Panc1 (cell line): ENCODE data around the gene CHERP. TPM values are rescaled to one million over a fixed set of nuclear protein-coding genes. Genes with fewer than 3 reads are reported as not detected.

Experiments
- ATAC-seq: fragments of 200-7000 bp; cut with Tn5 transposase; 2 replicates; pipeline ENCODE4 v1.9.1; 2020; ENCODE audit warnings: mild to moderate bottlenecking, moderate library complexity
- BruUV-seq: library from RNA; stranded (reverse); fragments of 400-500 nt; replicated peaks from 2 replicates; lab custom pipeline; 2021; lab: Mats Ljungman, UMichigan
- CTCF ChIA-PET: fragments of 300-600 bp; sonication (Branson Sonifier 250); formaldehyde crosslinking; loops from one replicate; lab custom pipeline; 2022; ENCODE audit warnings: antibody characterized with exemption; lab: Charles Lee
- POLR2A ChIA-PET: fragments of 300-600 bp; sonication (Branson Sonifier 250); formaldehyde crosslinking; loops from one replicate; lab custom pipeline; 2022; ENCODE audit warnings: antibody characterized with exemption; lab: Charles Lee
- DNase-seq: peaks from one replicate; pipeline ENCODE4 v3.0.0-alpha.2; 2010; ENCODE audit warnings: low read depth, low spot score
- H3K27ac ChIP-seq: 2 replicates; pipeline ENCODE4 v1.5.1; 2011; ENCODE audit warnings: mild to moderate bottlenecking, low read length, inconsistent platforms
- H3K27me3 ChIP-seq: fragments of 200-500 bp; sonication (Bioruptor generic); 2 replicates; pipeline ENCODE4 v1.6.0; 2014; ENCODE audit warnings: low read length, inconsistent platforms; ENCODE audit not compliant: control insufficient read depth, insufficient read depth
- H3K36me3 ChIP-seq: fragments of 200-500 bp; sonication (Bioruptor generic); 2 replicates; pipeline ENCODE4 v1.5.1; 2014; ENCODE audit warnings: inconsistent platforms, mild to moderate bottlenecking, low read length, moderate library complexity; ENCODE audit not compliant: control insufficient read depth, insufficient read depth
- H3K4me1 ChIP-seq: 2 replicates; pipeline ENCODE4 v1.5.1; 2011; ENCODE audit warnings: inconsistent platforms, mild to moderate bottlenecking, low read length, moderate library complexity; ENCODE audit not compliant: control insufficient read depth, insufficient read depth
- H3K4me3 ChIP-seq, 2 experiments: 2 replicates each; pipeline ENCODE4 v1.5.1; 2011 to 2012; ENCODE audit warnings: low read depth in 2 of 2, low read length in 2 of 2, mild to moderate bottlenecking in 2 of 2, inconsistent platforms in 1 of 2, moderate library complexity in 1 of 2
- H3K9me3 ChIP-seq: fragments of 200-500 bp; sonication (Bioruptor generic); 2 replicates; pipeline ENCODE4 v1.5.1; 2014; ENCODE audit warnings: low read depth, mild to moderate bottlenecking, inconsistent platforms, low read length, moderate library complexity; ENCODE audit not compliant: control insufficient read depth, insufficient read depth
- CTCF ChIP-seq: fragments of 450-650 bp; IDR thresholded peaks from 2 replicates; pipeline ENCODE4 v1.5.1; 2017; ENCODE audit warnings: mild to moderate bottlenecking
- POLR2AphosphoS5 ChIP-seq: IDR thresholded peaks from 2 replicates; pipeline ENCODE4 v1.6.1; 2012; ENCODE audit warnings: mild to moderate bottlenecking, low read depth, low read length, moderate library complexity
- REST ChIP-seq, 2 experiments: IDR thresholded peaks; 2 replicates each; pipeline ENCODE4 v1.6.1; 2011 to 2012; ENCODE audit warnings: low read depth in 2 of 2, control low read depth in 1 of 2, low read length in 1 of 2, mild to moderate bottlenecking in 1 of 2, moderate library complexity in 1 of 2; ENCODE audit not compliant: insufficient read depth in 1 of 2
- SIN3A ChIP-seq: IDR thresholded peaks from 2 replicates; pipeline ENCODE4 v1.6.1; 2012; ENCODE audit warnings: low read depth, mild to moderate bottlenecking, low read length, moderate library complexity, borderline replicate concordance; ENCODE audit not compliant: insufficient read depth
- TCF7L2 ChIP-seq: IDR thresholded peaks from 2 replicates; pipeline ENCODE4 v1.6.1; 2011; ENCODE audit warnings: mild to moderate bottlenecking, low read depth, low read length, inconsistent platforms
- in situ Hi-C: cut with HindIII; loops from 2 replicates; pipeline ENCODE4 v1.10.0; 2016; ENCODE audit warnings: low sequenced_read_pairs, low pct_unique_long_range_greater_than_20kb
- intact Hi-C: fragments of 100-400 bp; cut with micrococcal nuclease; formaldehyde crosslinking; loops from one replicate; pipeline ENCODE4 v1.10.0; 2022; ENCODE audit not compliant: unreplicated experiment
- total RNA-seq: library from RNA; stranded (reverse); gene quantifications from one replicate; pipeline ENCODE4 v1.2.1, GENCODE V29; 2021; ENCODE audit not compliant: unreplicated experiment

Gene CHERP
- total RNA-seq, 1 experiment from 2014 or later = 48.3 TPM

- no peak overlapping the region for H3K4me3 ChIP-seq
- ChIA-PET POLR2A (no interaction called here), CTCF (no interaction called here)
- H3K4me1 ChIP-seq = peaks cover 54% of the 10 kb centered on the region
- no peaks in the 10 kb centered on the region for H3K9me3 ChIP-seq
- H3K36me3 ChIP-seq = no peaks in the 10 kb centered on the region
- no peak for DNase-seq
- intact Hi-C loops = no loop called here
- BruUV-seq = no TSS peak
- TF ChIP-seq TCF7L2 (no peak), POLR2AphosphoS5 (no peak), CTCF (no peak), REST (IDR thresholded peaks at IDR 0.05; ENCODE audit: insufficient read depth in 1 of 2, low read depth in 2 of 2, low read length in 1 of 2) (no peak), SIN3A (no peak)
- H3K27ac ChIP-seq = no peak overlapping the region
- in situ Hi-C loops = no loop called here
- H3K27me3 ChIP-seq = no peaks in the 10 kb centered on the region
- ATAC-seq = no peak
These were observed 46.8 kb upstream of the CHERP start for GRCh38 chr19:16588824-16589577.

- in situ Hi-C loops = no loop called here
- intact Hi-C loops = no loop called here
- ChIA-PET CTCF (no interaction called here), POLR2A (no interaction called here)
- no TSS peak for BruUV-seq
- Histone ChIP-seq H3K4me1 (peaks cover 61% of the 10 kb centered on the region), H3K27me3 (no peaks in the 10 kb centered on the region), H3K9me3 (no peaks in the 10 kb centered on the region), H3K4me3 (no peak overlapping the region), H3K36me3 (no peaks in the 10 kb centered on the region), H3K27ac (no peak overlapping the region)
- no peak for DNase-seq
- no peak for ATAC-seq
- TF ChIP-seq REST (IDR thresholded peaks at IDR 0.05; ENCODE audit: insufficient read depth in 1 of 2, low read depth in 2 of 2, low read length in 1 of 2) = no peak
- no peak for TF ChIP-seq CTCF
- TF ChIP-seq SIN3A = no peak
- no peak for TF ChIP-seq POLR2AphosphoS5
- no peak for TF ChIP-seq TCF7L2
These were observed 45.9 kb upstream of the CHERP start for GRCh38 chr19:16587833-16588823.
